Upper lobe of left lung (tissue), 4 donors: ENCODE measurements around the gene TRIL.

ENCODE experiments used
- POLR2A ChIP-seq, 4 donors: fragments of 450-650 bp; IDR thresholded peaks; one replicate each; pipeline ENCODE4 v1.5.1; 2016 to 2017; ENCODE audit warnings: antibody characterized with exemption in 4 of 4, mild to moderate bottlenecking in 2 of 4
- TF ChIP-seq, protein P1 (sequence below), 6 experiments: fragments of 450-650 bp in 4 of 6; fragments of 200-600 bp in 2 of 6; sonication (generic) in 2 of 6; IDR thresholded peaks; one replicate each; pipeline ENCODE4 v1.5.1; 2016 to 2019; ENCODE audit warnings: antibody characterized with exemption in 6 of 6

DNA sequence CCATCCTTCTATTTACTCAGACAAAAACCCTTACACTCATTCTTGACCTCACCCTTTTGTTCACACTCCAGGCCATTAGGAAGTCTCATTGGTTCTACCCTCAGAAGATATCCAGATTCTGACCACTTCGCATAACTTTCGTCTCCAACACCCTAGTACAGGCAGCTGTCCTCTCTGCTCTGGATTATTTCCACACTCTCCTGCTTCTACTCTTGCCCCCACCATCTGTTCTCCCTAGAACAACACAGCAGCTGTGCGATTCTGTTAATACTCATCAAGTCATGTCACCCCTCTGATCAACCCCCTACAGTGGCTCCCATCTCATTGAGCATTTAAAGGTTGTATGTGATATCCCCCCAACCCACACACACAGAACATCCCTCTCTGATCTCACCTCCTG, 15.5 kb upstream of the TRIL start:
- TF ChIP-seq, protein P1, sequence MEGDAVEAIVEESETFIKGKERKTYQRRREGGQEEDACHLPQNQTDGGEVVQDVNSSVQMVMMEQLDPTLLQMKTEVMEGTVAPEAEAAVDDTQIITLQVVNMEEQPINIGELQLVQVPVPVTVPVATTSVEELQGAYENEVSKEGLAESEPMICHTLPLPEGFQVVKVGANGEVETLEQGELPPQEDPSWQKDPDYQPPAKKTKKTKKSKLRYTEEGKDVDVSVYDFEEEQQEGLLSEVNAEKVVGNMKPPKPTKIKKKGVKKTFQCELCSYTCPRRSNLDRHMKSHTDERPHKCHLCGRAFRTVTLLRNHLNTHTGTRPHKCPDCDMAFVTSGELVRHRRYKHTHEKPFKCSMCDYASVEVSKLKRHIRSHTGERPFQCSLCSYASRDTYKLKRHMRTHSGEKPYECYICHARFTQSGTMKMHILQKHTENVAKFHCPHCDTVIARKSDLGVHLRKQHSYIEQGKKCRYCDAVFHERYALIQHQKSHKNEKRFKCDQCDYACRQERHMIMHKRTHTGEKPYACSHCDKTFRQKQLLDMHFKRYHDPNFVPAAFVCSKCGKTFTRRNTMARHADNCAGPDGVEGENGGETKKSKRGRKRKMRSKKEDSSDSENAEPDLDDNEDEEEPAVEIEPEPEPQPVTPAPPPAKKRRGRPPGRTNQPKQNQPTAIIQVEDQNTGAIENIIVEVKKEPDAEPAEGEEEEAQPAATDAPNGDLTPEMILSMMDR (IDR thresholded peaks at IDR 0.05) = no peak
- no peak for TF ChIP-seq POLR2A (IDR thresholded peaks at IDR 0.05)
